ENCODE results near the gene SPTLC2.

GRCh38 chr14:77573964-77574363 lies 42.5 kb downstream of the SPTLC2 start:
- TF ChIP-seq CTCF (conservative IDR thresholded peaks at IDR 0.05) (no peak), EZH2 (IDR thresholded peaks at IDR 0.05; ENCODE audit: low read depth) (no peak)

Measured in PC-9 (cell line).